ENCODE results near the gene HSD17B2.

DNA sequence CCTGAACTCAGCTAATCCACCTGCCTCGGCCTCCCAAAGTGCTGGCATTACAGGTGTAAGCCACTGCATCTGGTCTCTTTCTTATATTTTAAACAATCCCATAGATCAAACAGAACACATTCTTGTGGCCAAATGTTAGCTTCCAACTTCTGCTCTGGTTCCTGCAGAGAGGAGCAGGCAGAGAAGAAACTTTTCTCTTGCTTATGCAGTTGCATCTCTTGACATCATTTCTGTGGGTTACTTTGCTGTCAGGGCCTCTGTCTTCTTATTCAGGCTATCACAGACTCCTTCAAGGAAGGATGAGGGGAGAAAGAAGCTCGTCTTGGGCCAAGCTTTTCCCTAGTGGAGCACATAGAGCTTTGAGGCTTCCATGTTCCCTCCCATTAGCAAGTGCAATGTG is 7.8 kb downstream of the HSD17B2 start:
- TF ChIP-seq YY1 (IDR thresholded peaks at IDR 0.05; ENCODE audit: extremely low read depth, insufficient replicate concordance, low read depth, low read length) (no peak), ELF1 (IDR thresholded peaks at IDR 0.05; ENCODE audit: borderline replicate concordance, low read depth) (no peak), POLR2A (IDR thresholded peaks at IDR 0.05; ENCODE audit: borderline replicate concordance, extremely low read depth, insufficient read depth, insufficient read length) (no peak), ZNF274 (IDR thresholded peaks at IDR 0.05; ENCODE audit: low read depth, low read length) (no peak), ZFX (IDR thresholded peaks at IDR 0.05) (no peak)
- TF ChIP-seq, protein P1, sequence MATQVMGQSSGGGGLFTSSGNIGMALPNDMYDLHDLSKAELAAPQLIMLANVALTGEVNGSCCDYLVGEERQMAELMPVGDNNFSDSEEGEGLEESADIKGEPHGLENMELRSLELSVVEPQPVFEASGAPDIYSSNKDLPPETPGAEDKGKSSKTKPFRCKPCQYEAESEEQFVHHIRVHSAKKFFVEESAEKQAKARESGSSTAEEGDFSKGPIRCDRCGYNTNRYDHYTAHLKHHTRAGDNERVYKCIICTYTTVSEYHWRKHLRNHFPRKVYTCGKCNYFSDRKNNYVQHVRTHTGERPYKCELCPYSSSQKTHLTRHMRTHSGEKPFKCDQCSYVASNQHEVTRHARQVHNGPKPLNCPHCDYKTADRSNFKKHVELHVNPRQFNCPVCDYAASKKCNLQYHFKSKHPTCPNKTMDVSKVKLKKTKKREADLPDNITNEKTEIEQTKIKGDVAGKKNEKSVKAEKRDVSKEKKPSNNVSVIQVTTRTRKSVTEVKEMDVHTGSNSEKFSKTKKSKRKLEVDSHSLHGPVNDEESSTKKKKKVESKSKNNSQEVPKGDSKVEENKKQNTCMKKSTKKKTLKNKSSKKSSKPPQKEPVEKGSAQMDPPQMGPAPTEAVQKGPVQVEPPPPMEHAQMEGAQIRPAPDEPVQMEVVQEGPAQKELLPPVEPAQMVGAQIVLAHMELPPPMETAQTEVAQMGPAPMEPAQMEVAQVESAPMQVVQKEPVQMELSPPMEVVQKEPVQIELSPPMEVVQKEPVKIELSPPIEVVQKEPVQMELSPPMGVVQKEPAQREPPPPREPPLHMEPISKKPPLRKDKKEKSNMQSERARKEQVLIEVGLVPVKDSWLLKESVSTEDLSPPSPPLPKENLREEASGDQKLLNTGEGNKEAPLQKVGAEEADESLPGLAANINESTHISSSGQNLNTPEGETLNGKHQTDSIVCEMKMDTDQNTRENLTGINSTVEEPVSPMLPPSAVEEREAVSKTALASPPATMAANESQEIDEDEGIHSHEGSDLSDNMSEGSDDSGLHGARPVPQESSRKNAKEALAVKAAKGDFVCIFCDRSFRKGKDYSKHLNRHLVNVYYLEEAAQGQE (IDR thresholded peaks at IDR 0.05; ENCODE audit: low read depth) = no peak
- TF ChIP-seq, protein P2, sequence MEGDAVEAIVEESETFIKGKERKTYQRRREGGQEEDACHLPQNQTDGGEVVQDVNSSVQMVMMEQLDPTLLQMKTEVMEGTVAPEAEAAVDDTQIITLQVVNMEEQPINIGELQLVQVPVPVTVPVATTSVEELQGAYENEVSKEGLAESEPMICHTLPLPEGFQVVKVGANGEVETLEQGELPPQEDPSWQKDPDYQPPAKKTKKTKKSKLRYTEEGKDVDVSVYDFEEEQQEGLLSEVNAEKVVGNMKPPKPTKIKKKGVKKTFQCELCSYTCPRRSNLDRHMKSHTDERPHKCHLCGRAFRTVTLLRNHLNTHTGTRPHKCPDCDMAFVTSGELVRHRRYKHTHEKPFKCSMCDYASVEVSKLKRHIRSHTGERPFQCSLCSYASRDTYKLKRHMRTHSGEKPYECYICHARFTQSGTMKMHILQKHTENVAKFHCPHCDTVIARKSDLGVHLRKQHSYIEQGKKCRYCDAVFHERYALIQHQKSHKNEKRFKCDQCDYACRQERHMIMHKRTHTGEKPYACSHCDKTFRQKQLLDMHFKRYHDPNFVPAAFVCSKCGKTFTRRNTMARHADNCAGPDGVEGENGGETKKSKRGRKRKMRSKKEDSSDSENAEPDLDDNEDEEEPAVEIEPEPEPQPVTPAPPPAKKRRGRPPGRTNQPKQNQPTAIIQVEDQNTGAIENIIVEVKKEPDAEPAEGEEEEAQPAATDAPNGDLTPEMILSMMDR (IDR thresholded peaks at IDR 0.05 in 2 of 3, conservative IDR thresholded peaks at IDR 0.05 in 1 of 3; ENCODE audit: borderline replicate concordance in 1 of 3, insufficient read depth in 1 of 3, low read depth in 2 of 3, low read length in 2 of 3) = no peak
